Activated naive CD4-positive, alpha-beta T cell treated with anti-CD3 and anti-CD28 coated beads, Interleukin-2, amount 10 ng/mL, durations not matched to agents 7 days and 5 days (primary cell): Measurements from ENCODE around the gene EEF1A2.

Source experiments
- CTCF ChIA-PET: fragments of 350-600 bp; sonication (Branson Sonifier 250); formaldehyde crosslinking; loops from one replicate; lab custom pipeline; 2021; ENCODE audit warnings: antibody characterized with exemption; lab: Charles Lee
- DNase-seq: peaks from one replicate; pipeline ENCODE4 v3.0.0-alpha.2; 2020
- H3K27ac Mint-ChIP-seq: one replicate; pipeline ENCODE4 v1.8.0; 2021; ENCODE audit warnings: mild to moderate bottlenecking, moderate library complexity, mixed read lengths
- H3K27me3 Mint-ChIP-seq: one replicate; pipeline ENCODE4 v1.8.0; 2021; ENCODE audit warnings: mild to moderate bottlenecking, mixed read lengths
- H3K36me3 Mint-ChIP-seq: one replicate; pipeline ENCODE4 v1.8.0; 2021; ENCODE audit warnings: mixed read lengths
- H3K4me1 Mint-ChIP-seq: one replicate; pipeline ENCODE4 v1.8.0; 2021; ENCODE audit warnings: mixed read lengths
- H3K4me3 Mint-ChIP-seq: one replicate; pipeline ENCODE4 v1.8.0; 2021; ENCODE audit warnings: mild to moderate bottlenecking, moderate library complexity, mixed read lengths
- H3K9me3 Mint-ChIP-seq: one replicate; pipeline ENCODE4 v1.8.0; 2021; ENCODE audit warnings: mixed read lengths

The EEF1A2 gene

GRCh38 chr20:63438121-63438520 lies 60.8 kb downstream of the EEF1A2 start:
- Mint-ChIP-seq H3K4me1 (peaks cover 23% of the 10 kb centered on the region), H3K27me3 (peaks cover 40% of the 10 kb centered on the region), H3K4me3 (no peak overlapping the region), H3K27ac (no peak overlapping the region), H3K36me3 (no peaks in the 10 kb centered on the region), H3K9me3 (peaks cover 9% of the 10 kb centered on the region)
- CTCF ChIA-PET, result no interaction called here
- DNase-seq, result no peak
